ENCODE results near the gene DTX2.
"Not testable (repeated sequence)": the region's sequence is repeated elsewhere in the genome, so short reads cannot be mapped to it uniquely, and the experiment has no call there.

DNA sequence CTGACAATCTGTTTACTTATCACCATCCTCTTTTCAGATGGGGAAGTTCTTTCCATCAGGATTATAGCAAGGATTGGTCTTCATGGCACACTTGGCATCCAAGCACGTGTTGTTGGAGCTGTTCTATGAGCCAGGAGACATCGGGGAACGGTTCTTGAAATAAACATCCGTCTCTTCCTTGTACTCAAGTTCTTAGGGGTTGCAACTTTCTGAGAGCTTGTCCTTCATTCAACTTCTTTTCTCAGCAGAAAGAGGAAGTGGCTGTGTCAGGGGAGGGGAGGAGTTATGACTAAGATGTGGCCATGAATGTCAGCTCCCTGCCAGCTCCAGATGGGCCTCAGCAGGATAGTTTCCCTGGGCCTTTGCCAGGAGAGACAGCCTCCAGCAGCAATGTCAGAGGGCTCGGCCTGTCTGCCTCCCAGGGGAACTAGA is 15.9 kb upstream of the DTX2 start:
- not testable (repeated sequence) for TF ChIP-seq CTCF (IDR thresholded peaks at IDR 0.05); EZH2 (IDR thresholded peaks at IDR 0.05; ENCODE audit: borderline replicate concordance, insufficient read depth, low read depth, low read length, poor library complexity, severe bottlenecking)

Measured in B cell (primary cell).